Stimulated activated naive B cell treated with anti-CD40 and anti-IgM and Interleukin-4, amounts not matched to agents 10 μg/mL and 1 μg/mL and 100 μg/mL, for 72 hours (primary cell): ENCODE measurements around the gene UNC45B.
"Not testable (repeated sequence)": the region's sequence is repeated elsewhere in the genome, so short reads cannot be mapped to it uniquely, and the experiment has no call there.

Source experiments
- ATAC-seq, 2 donors: fragments of 150-1000 bp; cut with Tn5 transposase; replicated peaks; 2 replicates each; pipeline ENCODE4 v1.10.0; 2021; ENCODE audit warnings: moderate library complexity in 1 of 2
- DNase-seq: peaks from one replicate; pipeline ENCODE4 v3.0.0; 2021
- H3K27ac Mint-ChIP-seq: one replicate; pipeline ENCODE4 v1.8.0; 2022; ENCODE audit warnings: mild to moderate bottlenecking, mixed read lengths
- H3K27me3 Mint-ChIP-seq, 2 donors: one replicate each; pipeline ENCODE4 v1.8.0; 2022; ENCODE audit warnings: mixed read lengths in 2 of 2
- H3K36me3 Mint-ChIP-seq, 2 donors: one replicate each; pipeline ENCODE4 v1.8.0; 2022; ENCODE audit warnings: mixed read lengths in 2 of 2, mild to moderate bottlenecking in 1 of 2
- H3K4me1 Mint-ChIP-seq, 2 donors: one replicate each; pipeline ENCODE4 v1.8.0; 2022; ENCODE audit warnings: mixed read lengths in 2 of 2, mild to moderate bottlenecking in 1 of 2
- H3K4me3 Mint-ChIP-seq, 2 donors: one replicate each; pipeline ENCODE4 v1.8.0; 2022; ENCODE audit warnings: mild to moderate bottlenecking in 2 of 2, mixed read lengths in 2 of 2, moderate library complexity in 1 of 2
- H3K9me3 Mint-ChIP-seq, 2 donors: one replicate each; pipeline ENCODE4 v1.8.0; 2022; ENCODE audit warnings: mixed read lengths in 2 of 2, mild to moderate bottlenecking in 1 of 2

Gene UNC45B

GRCh38 chr17:35192708-35193107 is 45.1 kb downstream of the UNC45B start:
- no peak for ATAC-seq
- no peak for DNase-seq
- Mint-ChIP-seq H3K27ac (no peak overlapping the region), H3K27me3 (peaks cover 21 to 35% of the 10 kb centered on the region in 2 donors), H3K36me3 (peaks cover 0 to 2% of the 10 kb centered on the region in 2 donors), H3K4me3 (no peak overlapping the region), H3K9me3 (peaks cover 0 to 2% of the 10 kb centered on the region in 2 donors), H3K4me1 (no peaks in the 10 kb centered on the region)

- not testable (repeated sequence) for H3K36me3 Mint-ChIP-seq, H3K27ac Mint-ChIP-seq, DNase-seq, H3K9me3 Mint-ChIP-seq, ATAC-seq, H3K4me3 Mint-ChIP-seq, H3K4me1 Mint-ChIP-seq
- peaks cover 23 to 36% of the 10 kb centered on the region in 2 donors for H3K27me3 Mint-ChIP-seq
Measured at GRCh38 chr17:35194001-35194400, 46.4 kb downstream of the UNC45B start, which contains the start of gene SLC35G3. TSS of gene SLC35G3 (minus strand) at chr17:35194393. CDS start at chr17:35194307, 86 bp downstream.

GRCh38 chr17:35195062-35195461 is 47.4 kb downstream of the UNC45B start:
- not testable (repeated sequence) for H3K4me1 Mint-ChIP-seq, DNase-seq, ATAC-seq, H3K4me3 Mint-ChIP-seq, H3K27ac Mint-ChIP-seq, H3K36me3 Mint-ChIP-seq
- Mint-ChIP-seq H3K27me3 (peaks cover 31 to 47% of the 10 kb centered on the region in 2 donors), H3K9me3 (peaks cover 9 to 11% of the 10 kb centered on the region in 2 donors)

DNA sequence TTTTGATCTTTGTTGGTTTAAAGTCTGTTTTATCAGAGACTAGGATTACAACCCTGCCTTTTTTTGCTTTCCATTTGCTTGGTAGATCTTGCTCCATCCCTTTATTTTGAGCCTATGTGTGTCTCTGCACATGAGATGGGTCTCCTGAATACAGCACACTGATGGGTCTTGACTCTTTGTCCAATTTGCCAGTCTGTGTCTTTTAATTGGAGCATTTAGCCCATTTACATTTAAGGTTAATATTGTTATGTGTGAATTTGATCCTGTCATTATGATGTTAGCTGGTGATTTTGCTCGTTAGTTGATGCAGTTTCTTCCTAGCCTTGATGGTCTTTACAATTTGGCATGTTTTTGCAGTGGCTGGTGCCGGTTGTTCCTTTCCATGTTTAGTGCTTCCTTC is 55.0 kb downstream of the UNC45B start:
- DNase-seq, H3K36me3 Mint-ChIP-seq, H3K4me1 Mint-ChIP-seq, H3K4me3 Mint-ChIP-seq, H3K27ac Mint-ChIP-seq, ATAC-seq: not testable (repeated sequence)
- Mint-ChIP-seq H3K9me3 (peaks cover 17 to 21% of the 10 kb centered on the region in 2 donors), H3K27me3 (peaks cover 56 to 58% of the 10 kb centered on the region in 2 donors)

- Mint-ChIP-seq H3K4me1 (peaks cover 6 to 7% of the 10 kb centered on the region in 2 donors), H3K9me3 (peaks cover 0 to 2% of the 10 kb centered on the region in 2 donors), H3K4me3 (no peak overlapping the region), H3K27me3 (peaks cover 58 to 60% of the 10 kb centered on the region in 2 donors), H3K27ac (no peak overlapping the region), H3K36me3 (no peaks in the 10 kb centered on the region)
- ATAC-seq (no peak), DNase-seq (no peak)
Measured at GRCh38 chr17:35210741-35211140, 63.1 kb downstream of the UNC45B start.

DNA sequence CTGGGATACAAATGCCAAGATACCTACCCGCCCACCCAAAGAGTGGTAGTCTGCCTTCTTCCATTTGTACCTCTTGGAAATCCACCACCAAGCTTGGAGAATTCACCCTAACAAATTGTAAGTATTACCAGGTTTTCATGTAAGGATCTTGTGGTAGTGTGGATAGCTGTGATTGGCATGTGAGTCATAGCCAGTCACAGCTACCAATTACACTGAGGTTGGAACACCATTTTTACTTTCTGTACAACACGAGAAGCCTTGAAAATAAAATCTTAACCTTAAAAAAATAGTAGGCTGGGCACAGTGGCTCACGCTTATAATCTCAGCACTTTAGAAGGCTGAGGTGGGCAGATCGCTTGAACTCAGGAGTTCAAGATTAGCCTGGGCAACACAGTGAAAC is 65.1 kb downstream of the UNC45B start:
- DNase-seq (no peak), ATAC-seq (no peak)
- H3K27me3 Mint-ChIP-seq, result peaks cover 52 to 53% of the 10 kb centered on the region in 2 donors
- H3K36me3 Mint-ChIP-seq, result no peaks in the 10 kb centered on the region
- no peak overlapping the region for H3K4me3 Mint-ChIP-seq
- H3K4me1 Mint-ChIP-seq, result peaks cover 6 to 7% of the 10 kb centered on the region in 2 donors
- H3K27ac Mint-ChIP-seq, result no peak overlapping the region
- H3K9me3 Mint-ChIP-seq, result peaks cover 0 to 2% of the 10 kb centered on the region in 2 donors

- Mint-ChIP-seq H3K4me1 (peaks cover 6 to 7% of the 10 kb centered on the region in 2 donors), H3K4me3 (no peak overlapping the region), H3K9me3 (peaks cover 0 to 2% of the 10 kb centered on the region in 2 donors), H3K27me3 (peaks cover 49 to 53% of the 10 kb centered on the region in 2 donors), H3K36me3 (no peaks in the 10 kb centered on the region), H3K27ac (no peak overlapping the region)
- ATAC-seq (no peak), DNase-seq (no peak)
Measured at GRCh38 chr17:35213412-35213940, 65.9 kb downstream of the UNC45B start.

GRCh38 chr17:35214192-35214591 is 66.6 kb downstream of the UNC45B start:
- no peak for ATAC-seq
- Mint-ChIP-seq H3K27ac (no peak overlapping the region), H3K4me3 (no peak overlapping the region), H3K36me3 (no peaks in the 10 kb centered on the region), H3K9me3 (peaks cover 0 to 2% of the 10 kb centered on the region in 2 donors), H3K4me1 (peaks cover 6 to 12% of the 10 kb centered on the region in 2 donors), H3K27me3 (peaks cover 41 to 52% of the 10 kb centered on the region in 2 donors)
- no peak for DNase-seq

DNA sequence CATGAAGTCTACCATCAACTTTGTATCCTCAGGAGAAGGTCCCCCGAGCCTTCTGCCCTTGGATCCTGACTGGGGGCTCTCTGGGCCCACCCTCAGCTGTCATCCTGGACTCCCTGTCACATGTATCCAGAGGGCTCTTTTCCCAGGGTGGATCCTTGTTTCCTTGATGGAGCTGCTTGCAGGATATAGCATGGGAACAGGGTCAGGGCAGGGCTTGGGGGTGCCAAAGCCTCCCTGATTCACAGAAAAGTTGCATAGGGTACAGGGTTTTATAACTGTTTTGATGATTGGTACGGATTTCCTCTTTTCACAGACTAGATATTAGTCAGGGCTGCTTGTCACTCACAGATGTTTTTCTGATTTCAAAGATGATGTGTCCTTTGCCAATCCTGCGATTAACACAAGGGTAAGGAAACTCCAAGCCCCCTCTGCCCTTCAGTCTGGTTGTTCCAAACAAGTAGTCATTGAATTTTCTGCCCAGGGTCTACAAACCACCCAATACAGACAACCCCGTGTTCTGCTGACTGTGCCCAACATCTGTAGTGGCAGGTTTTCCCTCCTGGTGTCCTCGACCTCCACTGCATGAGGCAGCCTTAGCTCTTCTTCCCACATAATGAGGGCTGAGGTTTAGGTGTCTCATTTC is 67.1 kb downstream of the UNC45B start:
- DNase-seq (no peak), ATAC-seq (peak; percentile 71 to 75)
- peaks cover 36 to 47% of the 10 kb centered on the region in 2 donors for H3K27me3 Mint-ChIP-seq
- no peaks in the 10 kb centered on the region for H3K36me3 Mint-ChIP-seq
- H3K27ac Mint-ChIP-seq, result peak overlapping the region; percentile 59
- peaks cover 6 to 12% of the 10 kb centered on the region in 2 donors for H3K4me1 Mint-ChIP-seq
- H3K4me3 Mint-ChIP-seq, result no peak overlapping the region
- H3K9me3 Mint-ChIP-seq, result no peaks in the 10 kb centered on the region

GRCh38 chr17:35217107-35217506 is 69.5 kb downstream of the UNC45B start:
- ATAC-seq (no peak), DNase-seq (no peak)
- peaks cover 6 to 12% of the 10 kb centered on the region in 2 donors for H3K4me1 Mint-ChIP-seq
- no peaks in the 10 kb centered on the region for H3K36me3 Mint-ChIP-seq
- H3K27me3 Mint-ChIP-seq, result peaks cover 25 to 35% of the 10 kb centered on the region in 2 donors
- no peaks in the 10 kb centered on the region for H3K9me3 Mint-ChIP-seq
- no peak overlapping the region for H3K27ac Mint-ChIP-seq
- H3K4me3 Mint-ChIP-seq, result no peak overlapping the region

DNA sequence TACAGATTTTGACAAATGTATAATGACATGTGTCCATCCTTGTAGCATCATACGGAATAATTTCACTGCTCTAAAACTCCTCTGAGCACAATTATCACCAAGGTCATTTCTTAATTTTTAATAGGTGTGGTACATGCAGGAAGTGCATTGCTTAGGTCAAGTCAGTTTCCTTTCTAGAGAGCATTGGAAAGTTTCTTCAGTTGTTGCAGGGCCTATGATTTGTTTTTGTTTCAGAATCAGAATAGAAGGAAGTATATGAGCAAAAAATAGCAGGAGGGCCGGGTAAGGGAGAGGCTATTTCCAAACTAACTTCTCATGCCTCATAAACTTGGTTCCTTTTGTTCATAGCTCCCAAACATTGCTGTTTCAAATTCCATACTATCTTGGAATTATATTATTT is 71.3 kb downstream of the UNC45B start:
- Mint-ChIP-seq H3K4me1 (peaks cover 6 to 11% of the 10 kb centered on the region in 2 donors), H3K27ac (no peak overlapping the region), H3K9me3 (peaks cover 0 to 4% of the 10 kb centered on the region in 2 donors), H3K27me3 (peaks cover 17 to 29% of the 10 kb centered on the region in 2 donors), H3K4me3 (no peak overlapping the region), H3K36me3 (no peaks in the 10 kb centered on the region)
- ATAC-seq (no peak), DNase-seq (no peak)

- Mint-ChIP-seq H3K27me3 (peaks cover 21 to 26% of the 10 kb centered on the region in 2 donors), H3K4me3 (no peak overlapping the region), H3K9me3 (peaks cover 0 to 4% of the 10 kb centered on the region in 2 donors), H3K27ac (no peak overlapping the region), H3K4me1 (peaks cover 0 to 5% of the 10 kb centered on the region in 2 donors), H3K36me3 (no peaks in the 10 kb centered on the region)
- DNase-seq, result no peak
- no peak for ATAC-seq
Measured at GRCh38 chr17:35222452-35222851, 74.8 kb downstream of the UNC45B start.

DNA sequence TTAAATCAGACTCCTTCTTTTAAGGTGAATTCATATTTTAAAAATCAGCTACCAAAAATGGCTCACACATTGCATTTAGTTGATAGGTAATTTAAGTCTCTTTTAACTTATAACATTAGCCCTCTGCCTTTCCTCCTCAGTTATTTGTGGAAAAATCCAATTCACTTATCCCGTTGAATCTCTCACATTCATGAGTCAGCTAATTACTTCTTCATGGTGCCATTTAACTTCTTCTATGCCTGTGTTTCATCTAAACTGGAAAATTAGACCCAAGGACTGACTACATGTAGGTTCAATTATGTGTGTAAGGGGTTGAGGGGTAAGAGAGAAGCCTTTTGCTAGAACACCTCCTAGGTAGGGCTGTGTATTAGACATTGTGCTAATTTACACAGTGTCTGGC is 76.8 kb downstream of the UNC45B start:
- no peaks in the 10 kb centered on the region for H3K4me1 Mint-ChIP-seq
- peaks cover 0 to 4% of the 10 kb centered on the region in 2 donors for H3K9me3 Mint-ChIP-seq
- H3K27me3 Mint-ChIP-seq, result peaks cover 28 to 34% of the 10 kb centered on the region in 2 donors
- ATAC-seq, result no peak
- H3K27ac Mint-ChIP-seq, result no peak overlapping the region
- no peak overlapping the region for H3K4me3 Mint-ChIP-seq
- no peaks in the 10 kb centered on the region for H3K36me3 Mint-ChIP-seq
- no peak for DNase-seq

GRCh38 chr17:35227546-35227945 is 79.9 kb downstream of the UNC45B start:
- peaks cover 0 to 9% of the 10 kb centered on the region in 2 donors for H3K9me3 Mint-ChIP-seq
- DNase-seq (no peak), ATAC-seq (no peak)
- no peaks in the 10 kb centered on the region for H3K4me1 Mint-ChIP-seq
- no peak overlapping the region for H3K4me3 Mint-ChIP-seq
- H3K27ac Mint-ChIP-seq, result no peak overlapping the region
- H3K27me3 Mint-ChIP-seq, result peaks cover 42 to 55% of the 10 kb centered on the region in 2 donors
- no peaks in the 10 kb centered on the region for H3K36me3 Mint-ChIP-seq

- H3K36me3 Mint-ChIP-seq, result no peaks in the 10 kb centered on the region
- no peaks in the 10 kb centered on the region for H3K4me1 Mint-ChIP-seq
- H3K4me3 Mint-ChIP-seq, result no peak overlapping the region
- DNase-seq (no peak), ATAC-seq (no peak)
- H3K27me3 Mint-ChIP-seq, result peaks cover 34 to 49% of the 10 kb centered on the region in 2 donors
- no peak overlapping the region for H3K27ac Mint-ChIP-seq
- H3K9me3 Mint-ChIP-seq, result peaks cover 0 to 8% of the 10 kb centered on the region in 2 donors
Measured at GRCh38 chr17:35229638-35230037, 82.0 kb downstream of the UNC45B start.
